K562 (cell line): Measurements from ENCODE around the gene SLC16A9.

ENCODE experiments used
- CLOCK ChIP-seq: fragments of 250-450 bp; sonication (Bioruptor Pico); IDR thresholded peaks from 2 replicates; pipeline ENCODE4 v1.4.0; 2020; ENCODE audit warnings: mild to moderate bottlenecking, moderate library complexity, borderline replicate concordance
- CTCF ChIP-seq, 3 experiments: IDR thresholded peaks in 2 of 3; conservative IDR thresholded peaks in 1 of 3; 2 replicates each; pipeline ENCODE4 v1.5.1; 2011 to 2012; ENCODE audit warnings: low read length in 3 of 3, mild to moderate bottlenecking in 3 of 3, control low read depth in 2 of 3, improper control_type of control experiment in 1 of 3, inconsistent platforms in 1 of 3, low read depth in 1 of 3, mixed read lengths in 1 of 3, moderate library complexity in 1 of 3; ENCODE audit not compliant: insufficient read depth in 2 of 3
- RAD21 ChIP-seq, 2 experiments: fragments of 250-450 bp in 1 of 2; fragments of 450-650 bp in 1 of 2; sonication (Bioruptor Pico) in 1 of 2; formaldehyde crosslinking in 1 of 2; IDR thresholded peaks in 1 of 2; conservative IDR thresholded peaks in 1 of 2; 2 replicates each; pipeline versions ENCODE4 v1.4.0 to v1.8.0; 2020 to 2022; ENCODE audit warnings: mild to moderate bottlenecking in 2 of 2, moderate library complexity in 1 of 2
- RBM39 ChIP-seq: fragments of 200-400 bp; formaldehyde crosslinking; optimal IDR thresholded peaks from 2 replicates; pipeline ENCODE3; 2018; ENCODE audit warnings: low read depth, low read length
- SMC3 ChIP-seq: conservative IDR thresholded peaks from 2 replicates; pipeline ENCODE4 v1.6.1; 2011; ENCODE audit warnings: low read depth, low read length, improper control_type of control experiment; ENCODE audit not compliant: insufficient read depth
- SOX6 ChIP-seq: fragments of 450-650 bp; IDR thresholded peaks from 2 replicates; pipeline ENCODE4 v1.6.1; 2014; ENCODE audit warnings: mild to moderate bottlenecking
- SRF ChIP-seq, 2 experiments: fragments of 250-450, 450-650 bp in 1 of 2; sonication (Bioruptor Pico) in 1 of 2; sonication (generic) in 1 of 2; formaldehyde crosslinking; IDR thresholded peaks; 2 replicates each; pipeline versions ENCODE4 v1.5.0 to v1.5.1; 2020 to 2022; ENCODE audit warnings: mild to moderate bottlenecking in 1 of 2, missing genetic modification reagents in 1 of 2
- ZBTB8A ChIP-seq: fragments of 450-650 bp; IDR thresholded peaks from 2 replicates; pipeline ENCODE4 v1.6.1; 2018; ENCODE audit warnings: mild to moderate bottlenecking, moderate library complexity; ENCODE audit not compliant: partially characterized antibody
- ZNF133 ChIP-seq: fragments of 250-450 bp; sonication (Bioruptor Pico); IDR thresholded peaks from 2 replicates; pipeline ENCODE4 v1.4.0; 2020; ENCODE audit warnings: mild to moderate bottlenecking
- ZNF282 ChIP-seq: sonication (generic); formaldehyde crosslinking; IDR thresholded peaks from 2 replicates; pipeline ENCODE4 v1.8.1; 2023; ENCODE audit warnings: missing genetic modification reagents
- TF ChIP-seq, protein P1 (sequence below): sonication (generic); formaldehyde crosslinking; IDR thresholded peaks from 2 replicates; pipeline ENCODE4 v1.8.1; 2023; ENCODE audit warnings: mild to moderate bottlenecking, missing genetic modification reagents

DNA sequence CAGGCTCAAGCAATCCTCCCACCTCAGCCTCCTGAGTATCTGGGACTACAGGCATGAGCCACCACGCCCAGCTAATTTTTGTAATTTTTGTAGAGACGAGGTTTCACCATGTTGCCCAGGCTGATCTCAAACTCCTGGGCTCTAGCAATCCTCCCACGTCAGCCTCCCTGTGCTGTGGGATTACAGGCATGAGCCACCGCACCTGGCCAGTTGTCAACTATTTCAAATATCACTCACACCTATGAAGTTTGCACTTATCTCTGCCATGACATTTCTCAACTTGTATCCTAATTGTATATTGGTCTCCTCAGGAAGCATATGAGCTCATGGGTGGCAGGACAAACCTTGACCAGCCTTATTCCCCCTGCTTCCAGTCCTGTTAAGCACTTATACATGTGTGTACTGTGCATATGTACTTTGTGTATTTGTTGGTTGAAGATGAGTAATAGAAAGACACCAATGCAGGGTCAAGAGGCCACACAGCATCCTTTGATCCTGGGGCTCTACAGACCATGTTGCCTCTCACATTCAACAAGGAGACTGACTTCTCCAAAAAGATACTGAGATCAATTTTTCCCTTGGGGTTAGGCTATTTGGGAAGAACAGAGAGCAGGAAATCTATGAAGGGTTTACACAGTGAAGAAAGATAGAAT lies 82.2 kb downstream of the SLC16A9 start:
- TF ChIP-seq SOX6 (no peak), ZNF133 (CRISPR knock-in tag) (no peak), SRF (CRISPR knock-in tag; IDR thresholded peaks at IDR 0.05) (no peak), CTCF (IDR thresholded peaks at IDR 0.05 in 2 of 3, conservative IDR thresholded peaks at IDR 0.05 in 1 of 3; ENCODE audit: insufficient read depth in 2 of 3, low read depth in 1 of 3, low read length in 3 of 3) (no peak), SMC3 (no peak), RBM39 (no peak), ZBTB8A (no peak), ZNF282 (no peak), RAD21 (CRISPR knock-in tag; conservative IDR thresholded peaks at IDR 0.05 in 1 of 2, IDR thresholded peaks at IDR 0.05 in 1 of 2) (no peak), CLOCK (CRISPR knock-in tag) (no peak)
- TF ChIP-seq, protein P1, sequence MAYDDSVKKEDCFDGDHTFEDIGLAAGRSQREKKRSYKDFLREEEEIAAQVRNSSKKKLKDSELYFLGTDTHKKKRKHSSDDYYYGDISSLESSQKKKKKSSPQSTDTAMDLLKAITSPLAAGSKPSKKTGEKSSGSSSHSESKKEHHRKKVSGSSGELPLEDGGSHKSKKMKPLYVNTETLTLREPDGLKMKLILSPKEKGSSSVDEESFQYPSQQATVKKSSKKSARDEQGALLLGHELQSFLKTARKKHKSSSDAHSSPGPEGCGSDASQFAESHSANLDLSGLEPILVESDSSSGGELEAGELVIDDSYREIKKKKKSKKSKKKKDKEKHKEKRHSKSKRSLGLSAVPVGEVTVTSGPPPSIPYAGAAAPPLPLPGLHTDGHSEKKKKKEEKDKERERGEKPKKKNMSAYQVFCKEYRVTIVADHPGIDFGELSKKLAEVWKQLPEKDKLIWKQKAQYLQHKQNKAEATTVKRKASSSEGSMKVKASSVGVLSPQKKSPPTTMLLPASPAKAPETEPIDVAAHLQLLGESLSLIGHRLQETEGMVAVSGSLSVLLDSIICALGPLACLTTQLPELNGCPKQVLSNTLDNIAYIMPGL (CRISPR knock-in tag): no peak
